ENCODE data around the gene SIRT3.

- TF ChIP-seq POLR2A (IDR thresholded peaks at IDR 0.05) (no peak), CTCF (IDR thresholded peaks at IDR 0.05) (no peak)
Measured at GRCh38 chr11:278001-278951, 42.1 kb upstream of the SIRT3 start, which contains the start of gene NLRP6.

All from esophagus squamous epithelium (tissue), 4 donors.